Liver (tissue), 9 donors: ENCODE measurements around the gene NOS1AP. TPM values are rescaled to one million over a fixed set of nuclear protein-coding genes. Genes with fewer than 3 reads are reported as not detected.

Source experiments
- DNase-seq: peaks from one replicate; pipeline ENCODE4 v3.0.0-alpha.2; 2017; ENCODE audit warnings: low spot score
- H3K27ac ChIP-seq, 2 donors: one replicate each; pipeline ENCODE4 v1.7.0; 2013; ENCODE audit warnings: inconsistent platforms in 2 of 2, low read length in 2 of 2, control low read depth in 1 of 2, low read depth in 1 of 2, mild to moderate bottlenecking in 1 of 2
- H3K27me3 ChIP-seq, 4 donors: one replicate each; pipeline versions ENCODE4 v1.6.1 to v1.7.0; 2013; ENCODE audit warnings: low read length in 3 of 4, inconsistent platforms in 1 of 4, mild to moderate bottlenecking in 1 of 4, moderate library complexity in 1 of 4; ENCODE audit not compliant: control insufficient read depth in 4 of 4, insufficient read depth in 4 of 4
- H3K36me3 ChIP-seq, 4 donors: one replicate each; pipeline versions ENCODE4 v1.6.1 to v1.7.0; 2013; ENCODE audit warnings: low read length in 3 of 4, mild to moderate bottlenecking in 3 of 4, low read depth in 1 of 4, moderate library complexity in 1 of 4; ENCODE audit not compliant: control insufficient read depth in 4 of 4, insufficient read depth in 3 of 4
- H3K4me1 ChIP-seq, 4 donors: one replicate each; pipeline versions ENCODE4 v1.6.1 to v1.7.0; 2013; ENCODE audit warnings: low read length in 3 of 4, mild to moderate bottlenecking in 3 of 4, moderate library complexity in 1 of 4; ENCODE audit not compliant: control insufficient read depth in 4 of 4, insufficient read depth in 4 of 4
- H3K4me3 ChIP-seq, 3 donors: one replicate each; pipeline versions ENCODE4 v1.6.1 to v1.7.0; 2013; ENCODE audit warnings: low read length in 3 of 3, control low read depth in 1 of 3, low read depth in 1 of 3, mild to moderate bottlenecking in 1 of 3
- H3K9ac ChIP-seq, 2 donors: one replicate each; pipeline ENCODE4 v1.7.0; 2013; ENCODE audit warnings: low read length in 2 of 2, mild to moderate bottlenecking in 2 of 2, moderate library complexity in 2 of 2, control low read depth in 1 of 2, low read depth in 1 of 2
- H3K9me3 ChIP-seq, 4 donors: one replicate each; pipeline versions ENCODE4 v1.6.1 to v1.7.0; 2013; ENCODE audit warnings: low read length in 3 of 4; ENCODE audit not compliant: control insufficient read depth in 4 of 4
- FOXA1 ChIP-seq: IDR thresholded peaks from 2 replicates; pipeline ENCODE4 v1.6.1; 2016; ENCODE audit warnings: antibody characterized with exemption
- FOXA2 ChIP-seq: IDR thresholded peaks from 2 replicates; pipeline ENCODE4 v1.6.1; 2016; ENCODE audit warnings: antibody characterized with exemption
- HNF4A ChIP-seq, 2 donors: conservative IDR thresholded peaks; 2 replicates each; pipeline ENCODE4 v1.6.1; 2016; ENCODE audit warnings: antibody characterized with exemption in 2 of 2, mild to moderate bottlenecking in 2 of 2
- HNF4G ChIP-seq: IDR thresholded peaks from 2 replicates; pipeline ENCODE4 v1.6.1; 2016; ENCODE audit warnings: antibody characterized with exemption
- JUND ChIP-seq, 2 donors: IDR thresholded peaks; 2 replicates each; pipeline ENCODE4 v1.6.1; 2016; ENCODE audit warnings: antibody characterized with exemption in 2 of 2
- NR2F2 ChIP-seq: IDR thresholded peaks from 2 replicates; pipeline ENCODE4 v1.6.1; 2016; ENCODE audit warnings: antibody characterized with exemption
- RAD21 ChIP-seq, 2 donors: IDR thresholded peaks; 2 replicates each; pipeline ENCODE4 v1.6.1; 2016; ENCODE audit warnings: antibody characterized with exemption in 2 of 2, mild to moderate bottlenecking in 2 of 2
- RXRA ChIP-seq, 2 donors: IDR thresholded peaks; 2 replicates each; pipeline ENCODE4 v1.6.1; 2017 to 2018; ENCODE audit warnings: antibody characterized with exemption in 2 of 2, mild to moderate bottlenecking in 1 of 2
- SP1 ChIP-seq: IDR thresholded peaks from 2 replicates; pipeline ENCODE4 v1.6.1; 2018; ENCODE audit warnings: antibody characterized with exemption, mild to moderate bottlenecking
- TAF1 ChIP-seq: conservative IDR thresholded peaks from 2 replicates; pipeline ENCODE4 v1.6.1; 2016; ENCODE audit warnings: antibody characterized with exemption, mild to moderate bottlenecking
- YY1 ChIP-seq: IDR thresholded peaks from 2 replicates; pipeline ENCODE4 v1.6.1; 2016; ENCODE audit warnings: antibody characterized with exemption, mild to moderate bottlenecking
- WGBS: extraction: QIAGEN DNeasy Blood & Tissue Kit; methylation state at CpG from one replicate; pipeline ENCODE4 v1.1.7; 2013; 5-methylcytosine and 5-hydroxymethylcytosine counted together
- polyA plus RNA-seq, 2 donors: library from polyadenylated mRNA; stranded (reverse) in 1 of 2; unstranded in 1 of 2; fragments of 200-250 nt in 1 of 2; fragments of >200 nt in 1 of 2; fragmentation: Nextera tagmentation in 1 of 2; extraction: Ambion mirVana in 1 of 2; gene quantifications; one replicate each; pipeline versions ENCODE4 v1.2.1 to v1.2.3, GENCODE V29; 2013 to 2015
- total RNA-seq, 2 donors: library from RNA; depleted of rRNA; stranded (reverse); fragments of >200 nt; gene quantifications; one replicate each; pipeline ENCODE4 v1.2.3, GENCODE V29; 2014
- TF ChIP-seq, protein P1 (sequence below): IDR thresholded peaks from 2 replicates; pipeline ENCODE4 v1.6.1; 2016; ENCODE audit warnings: antibody characterized with exemption
- TF ChIP-seq, protein P2 (sequence below): IDR thresholded peaks from 2 replicates; pipeline ENCODE4 v1.6.1; 2016; ENCODE audit warnings: antibody characterized with exemption
- TF ChIP-seq, protein P3 (sequence below): IDR thresholded peaks from 2 replicates; pipeline ENCODE4 v1.6.1; 2016; ENCODE audit warnings: antibody characterized with exemption, mild to moderate bottlenecking
- donor health status: healthy.
- donor health status: healthy.
- donor health status: healthy.
- donor health status: healthy.
- donor health status: healthy.

Gene NOS1AP
- total and polyA plus RNA-seq, 4 donors = 1.4 to 13.0 (median 4.5) TPM

- no peaks in the 10 kb centered on the region for H3K9me3 ChIP-seq
- H3K9ac ChIP-seq = no peak overlapping the region
- TF ChIP-seq, protein P1, sequence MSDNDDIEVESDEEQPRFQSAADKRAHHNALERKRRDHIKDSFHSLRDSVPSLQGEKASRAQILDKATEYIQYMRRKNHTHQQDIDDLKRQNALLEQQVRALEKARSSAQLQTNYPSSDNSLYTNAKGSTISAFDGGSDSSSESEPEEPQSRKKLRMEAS = peak; percentile 88
- TF ChIP-seq HNF4A (conservative IDR thresholded peaks at IDR 0.05) (peak in 1 of 2 donors; percentile 11), SP1 (no peak), YY1 (peak; percentile 31), FOXA1 (no peak), JUND (IDR thresholded peaks at IDR 0.05) (peak; percentile 46 to 81), RAD21 (IDR thresholded peaks at IDR 0.05) (peak; percentile 3 to 7), NR2F2 (no peak)
- TF ChIP-seq, protein P2, sequence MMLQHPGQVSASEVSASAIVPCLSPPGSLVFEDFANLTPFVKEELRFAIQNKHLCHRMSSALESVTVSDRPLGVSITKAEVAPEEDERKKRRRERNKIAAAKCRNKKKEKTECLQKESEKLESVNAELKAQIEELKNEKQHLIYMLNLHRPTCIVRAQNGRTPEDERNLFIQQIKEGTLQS = no peak
- TF ChIP-seq, protein P3, sequence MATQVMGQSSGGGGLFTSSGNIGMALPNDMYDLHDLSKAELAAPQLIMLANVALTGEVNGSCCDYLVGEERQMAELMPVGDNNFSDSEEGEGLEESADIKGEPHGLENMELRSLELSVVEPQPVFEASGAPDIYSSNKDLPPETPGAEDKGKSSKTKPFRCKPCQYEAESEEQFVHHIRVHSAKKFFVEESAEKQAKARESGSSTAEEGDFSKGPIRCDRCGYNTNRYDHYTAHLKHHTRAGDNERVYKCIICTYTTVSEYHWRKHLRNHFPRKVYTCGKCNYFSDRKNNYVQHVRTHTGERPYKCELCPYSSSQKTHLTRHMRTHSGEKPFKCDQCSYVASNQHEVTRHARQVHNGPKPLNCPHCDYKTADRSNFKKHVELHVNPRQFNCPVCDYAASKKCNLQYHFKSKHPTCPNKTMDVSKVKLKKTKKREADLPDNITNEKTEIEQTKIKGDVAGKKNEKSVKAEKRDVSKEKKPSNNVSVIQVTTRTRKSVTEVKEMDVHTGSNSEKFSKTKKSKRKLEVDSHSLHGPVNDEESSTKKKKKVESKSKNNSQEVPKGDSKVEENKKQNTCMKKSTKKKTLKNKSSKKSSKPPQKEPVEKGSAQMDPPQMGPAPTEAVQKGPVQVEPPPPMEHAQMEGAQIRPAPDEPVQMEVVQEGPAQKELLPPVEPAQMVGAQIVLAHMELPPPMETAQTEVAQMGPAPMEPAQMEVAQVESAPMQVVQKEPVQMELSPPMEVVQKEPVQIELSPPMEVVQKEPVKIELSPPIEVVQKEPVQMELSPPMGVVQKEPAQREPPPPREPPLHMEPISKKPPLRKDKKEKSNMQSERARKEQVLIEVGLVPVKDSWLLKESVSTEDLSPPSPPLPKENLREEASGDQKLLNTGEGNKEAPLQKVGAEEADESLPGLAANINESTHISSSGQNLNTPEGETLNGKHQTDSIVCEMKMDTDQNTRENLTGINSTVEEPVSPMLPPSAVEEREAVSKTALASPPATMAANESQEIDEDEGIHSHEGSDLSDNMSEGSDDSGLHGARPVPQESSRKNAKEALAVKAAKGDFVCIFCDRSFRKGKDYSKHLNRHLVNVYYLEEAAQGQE = no peak
- H3K4me3 ChIP-seq = no peak overlapping the region
- peaks cover 0 to 7% (median 2%) of the 10 kb centered on the region in 4 donors for H3K4me1 ChIP-seq
- WGBS = 62% methylated on average over 1 of the region's 1 CpG
- H3K27me3 ChIP-seq = no peaks in the 10 kb centered on the region
- no peak overlapping the region for H3K27ac ChIP-seq
- H3K36me3 ChIP-seq = peaks cover 0 to 2% (median 0%) of the 10 kb centered on the region in 4 donors
- DNase-seq = no peak
These were observed 236.5 kb downstream of the NOS1AP start for GRCh38 chr1:162305969-162306368.

DNA sequence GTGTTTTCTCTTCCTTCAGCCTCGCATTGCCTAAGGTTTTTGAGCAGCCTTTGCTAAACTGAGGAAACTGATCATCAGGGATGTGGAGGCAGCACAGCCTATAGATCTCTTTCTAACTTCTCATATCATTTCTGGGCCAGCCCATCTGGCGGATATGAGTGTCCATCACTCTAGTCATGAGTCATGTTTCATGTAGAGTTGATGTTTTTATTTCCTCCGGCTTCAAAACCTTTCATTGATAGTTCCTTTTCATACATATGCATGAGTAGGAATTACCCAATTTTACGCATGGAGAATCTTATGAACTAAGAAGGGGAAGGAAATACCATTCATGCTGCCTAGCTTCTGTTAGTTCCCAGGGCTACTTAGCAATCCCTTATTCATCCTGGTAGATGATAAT, 240.8 kb downstream of the NOS1AP start:
- 93% methylated on average over 4 of the region's 4 CpGs for WGBS
- Histone ChIP-seq H3K4me3 (no peak overlapping the region), H3K27me3 (no peaks in the 10 kb centered on the region), H3K27ac (no peak overlapping the region), H3K4me1 (peaks cover 0 to 3% (median 0%) of the 10 kb centered on the region in 4 donors), H3K9me3 (no peaks in the 10 kb centered on the region), H3K36me3 (no peaks in the 10 kb centered on the region), H3K9ac (no peak overlapping the region)
- TF ChIP-seq FOXA1 = no peak
- TF ChIP-seq, protein P3 = no peak
- TF ChIP-seq FOXA2 = no peak
- no peak for TF ChIP-seq YY1
- TF ChIP-seq, protein P2 = no peak
- TF ChIP-seq HNF4A (conservative IDR thresholded peaks at IDR 0.05) = no peak
- TF ChIP-seq NR2F2 = no peak
- no peak for TF ChIP-seq RXRA (IDR thresholded peaks at IDR 0.05)
- no peak for TF ChIP-seq RAD21 (IDR thresholded peaks at IDR 0.05)
- no peak for TF ChIP-seq TAF1
- no peak for TF ChIP-seq HNF4G
- TF ChIP-seq, protein P1 = no peak
- no peak for DNase-seq
